ENCODE measurements around the gene CAMK1D. TPM values are rescaled to one million over a fixed set of nuclear protein-coding genes. Genes with fewer than 3 reads are reported as not detected.
"Not testable (repeated sequence)": the region's sequence is repeated elsewhere in the genome, so short reads cannot be mapped to it uniquely, and the experiment has no call there.

CAMK1D gene
- total RNA-seq, 1 donor from 2014 or later: 8.7 TPM

DNA sequence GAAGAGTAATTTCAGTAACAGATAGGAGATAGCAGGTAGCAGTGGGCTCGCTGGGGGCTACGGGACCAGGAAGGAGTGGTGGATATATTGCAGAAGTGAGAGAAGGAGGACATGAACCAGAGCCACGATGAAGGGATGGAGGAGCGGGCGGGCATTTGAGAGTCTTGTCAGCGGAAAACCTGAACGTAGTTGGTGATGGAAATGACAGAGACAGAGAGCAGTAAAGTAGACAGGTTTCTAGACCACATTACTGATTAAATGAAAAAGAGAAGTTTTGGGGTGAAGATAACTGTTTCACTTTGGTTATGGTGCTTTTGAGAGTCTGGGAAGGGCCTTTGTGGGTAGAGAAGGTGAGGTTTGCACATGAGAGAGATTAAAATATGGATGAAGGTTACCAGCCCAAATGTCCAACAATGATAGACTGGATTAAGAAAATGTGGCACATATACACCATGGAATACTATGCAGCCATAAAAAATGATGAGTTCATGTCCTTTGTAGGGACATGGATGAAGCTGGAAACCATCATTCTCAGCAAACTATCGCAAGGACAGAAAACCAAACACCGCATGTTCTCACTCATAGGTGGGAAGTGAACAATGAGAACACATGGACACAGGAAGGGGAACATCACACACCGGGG, 196.9 kb downstream of the CAMK1D start:
- intact Hi-C loops (cut with micrococcal nuclease): not testable (repeated sequence)

DNA sequence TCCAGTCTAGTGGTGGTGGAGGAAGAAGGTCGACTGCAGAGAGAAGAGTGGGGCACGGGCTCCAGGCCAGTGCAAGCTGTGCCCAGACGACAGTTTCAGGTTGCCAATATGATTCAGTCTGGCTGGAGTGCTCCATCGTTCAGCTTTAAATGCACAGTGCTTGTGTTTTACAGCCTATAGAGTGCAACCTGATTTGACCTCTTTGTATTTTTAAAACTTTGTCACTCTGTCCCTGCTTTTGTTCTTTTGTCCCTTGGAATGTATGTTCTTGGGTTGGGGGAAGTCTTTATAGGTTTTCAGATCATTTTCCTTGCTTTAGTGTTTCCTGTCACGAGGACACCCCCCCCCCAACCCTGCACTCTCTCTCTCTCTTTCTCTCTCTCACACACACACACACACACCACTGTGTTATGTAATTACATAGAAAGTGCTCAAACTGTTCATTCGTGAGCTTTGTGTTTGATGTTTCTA, 198.0 kb downstream of the CAMK1D start:
- intact Hi-C loops (cut with micrococcal nuclease): no loop called here

DNA sequence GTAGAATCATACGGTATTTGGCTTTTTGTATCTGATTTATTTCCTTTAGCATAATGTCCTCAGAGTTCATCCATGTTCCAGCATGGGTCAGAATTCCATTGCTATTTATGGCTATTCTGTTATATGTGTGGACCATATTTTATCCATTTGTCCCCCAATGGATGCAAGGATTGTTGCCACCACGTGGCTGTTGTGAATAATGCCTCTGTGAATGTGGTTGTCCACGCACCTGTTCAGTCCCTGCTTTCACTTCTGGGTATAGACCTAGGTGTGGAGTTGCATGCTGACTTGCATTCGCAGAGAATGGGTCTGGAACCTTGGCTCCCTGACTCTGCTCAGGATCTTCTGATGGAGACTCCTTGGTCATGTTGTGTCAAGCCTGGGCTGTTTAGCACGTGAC, 199.9 kb downstream of the CAMK1D start:
- intact Hi-C loops (cut with micrococcal nuclease): no loop called here

DNA sequence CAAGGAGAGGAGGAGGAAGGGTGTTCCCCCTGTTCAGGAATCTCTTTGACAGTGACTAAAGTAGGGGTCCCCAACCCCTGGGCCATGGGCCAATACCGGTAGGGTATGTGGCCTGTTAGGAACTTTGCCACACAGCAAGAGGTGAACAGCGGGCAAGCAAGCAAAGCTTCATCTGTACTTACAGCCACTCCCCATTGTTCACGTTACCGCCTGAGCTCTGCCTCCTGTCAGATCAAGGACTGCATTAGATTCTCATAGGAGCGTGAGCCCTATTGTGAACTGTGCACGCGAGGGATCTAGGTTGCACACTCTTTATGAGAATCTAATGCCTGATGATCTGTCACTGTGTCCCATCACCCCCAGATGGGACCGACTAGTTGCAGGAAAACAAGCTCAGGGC, 201.6 kb downstream of the CAMK1D start:
- intact Hi-C loops (cut with micrococcal nuclease): no loop called here

DNA sequence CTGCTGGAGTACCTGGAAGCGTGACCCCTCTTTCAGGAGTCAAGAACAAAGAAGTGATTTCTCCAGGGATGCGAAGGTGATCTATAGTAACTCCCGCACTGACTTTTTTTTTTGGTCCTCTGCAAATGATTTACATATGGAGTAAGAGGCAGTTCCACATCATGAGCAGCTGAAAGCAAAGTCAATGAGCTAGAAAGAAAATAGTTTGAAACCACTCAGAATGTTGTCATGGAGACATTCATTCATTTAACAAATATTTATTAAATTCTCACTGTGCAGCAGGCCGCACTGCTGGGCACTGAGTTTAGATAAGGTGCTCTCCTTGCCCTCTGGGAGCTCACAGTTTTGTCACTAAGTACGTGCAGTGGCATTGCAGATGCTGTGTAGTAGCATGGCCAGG, 206.7 kb downstream of the CAMK1D start:
- intact Hi-C loops (cut with micrococcal nuclease): no loop called here

DNA sequence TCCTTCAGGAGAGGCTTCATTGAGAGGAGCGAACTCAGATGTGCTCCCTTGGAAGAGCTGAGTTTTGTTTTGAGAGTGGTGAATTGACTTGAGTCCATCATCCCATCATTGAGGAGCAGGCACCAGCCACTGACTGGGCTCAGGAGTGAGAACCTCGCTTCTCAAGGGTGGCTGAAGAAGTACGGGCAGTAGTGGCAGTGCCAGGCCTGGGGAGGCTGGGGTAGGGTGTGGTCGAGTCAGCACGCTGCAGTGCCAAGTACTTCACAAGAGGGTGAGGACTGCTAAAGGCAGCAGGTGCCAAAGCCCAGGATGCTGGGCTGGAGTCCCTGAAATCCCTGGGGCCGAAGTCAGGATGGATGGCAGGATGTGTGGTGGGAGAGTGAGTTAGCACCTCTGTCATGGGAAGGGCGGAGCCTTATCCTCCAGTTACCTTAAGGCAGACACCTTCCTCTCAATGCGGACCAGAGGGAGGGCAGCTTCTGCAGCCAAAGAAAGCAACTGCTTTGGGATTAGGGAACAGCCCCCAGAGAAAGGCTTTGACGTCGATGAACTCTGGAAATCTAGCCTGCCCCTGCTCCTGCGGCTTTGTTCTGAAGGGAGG, 210.3 kb downstream of the CAMK1D start:
- intact Hi-C loops (cut with micrococcal nuclease): no loop called here

DNA sequence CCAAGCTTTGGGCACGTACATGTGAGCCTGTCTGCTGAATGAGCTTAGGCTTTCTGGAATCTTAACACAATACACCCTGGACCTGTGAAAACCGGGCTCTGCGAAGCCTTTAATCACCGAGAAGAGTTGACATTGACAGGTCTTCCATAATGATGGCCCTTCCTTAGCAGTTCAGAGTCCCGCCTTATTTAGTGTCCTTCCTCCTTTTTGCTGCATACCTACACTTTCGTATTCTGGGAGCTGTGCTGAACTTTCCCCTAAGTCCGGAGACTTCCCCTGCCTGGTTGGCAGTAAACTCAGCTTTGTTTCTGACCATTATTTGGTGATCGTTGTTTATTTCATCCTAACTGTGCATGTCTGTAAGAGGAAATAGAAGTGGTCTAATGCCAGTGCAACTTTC, 212.0 kb downstream of the CAMK1D start:
- intact Hi-C loops (cut with micrococcal nuclease): no loop called here

DNA sequence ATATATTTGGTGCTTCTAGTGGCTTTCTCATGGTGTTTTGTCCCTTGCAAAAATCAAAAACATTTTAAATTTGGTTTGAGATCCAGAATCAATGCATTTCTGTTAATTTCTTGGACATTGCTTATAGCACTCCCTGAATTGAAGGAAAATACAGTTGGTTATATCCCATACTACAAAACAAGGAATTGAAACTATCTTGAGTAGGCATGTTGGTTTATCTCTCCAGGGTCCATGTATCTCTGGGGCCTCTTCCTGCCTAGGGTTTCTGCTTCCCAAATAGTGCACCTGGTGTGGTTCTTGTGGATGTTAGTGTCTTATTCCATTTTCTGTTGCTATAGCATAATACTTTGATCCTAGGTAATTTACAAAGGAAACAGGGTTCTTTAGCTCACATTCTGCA, 212.4 kb downstream of the CAMK1D start:
- intact Hi-C loops (cut with micrococcal nuclease): no loop called here

DNA sequence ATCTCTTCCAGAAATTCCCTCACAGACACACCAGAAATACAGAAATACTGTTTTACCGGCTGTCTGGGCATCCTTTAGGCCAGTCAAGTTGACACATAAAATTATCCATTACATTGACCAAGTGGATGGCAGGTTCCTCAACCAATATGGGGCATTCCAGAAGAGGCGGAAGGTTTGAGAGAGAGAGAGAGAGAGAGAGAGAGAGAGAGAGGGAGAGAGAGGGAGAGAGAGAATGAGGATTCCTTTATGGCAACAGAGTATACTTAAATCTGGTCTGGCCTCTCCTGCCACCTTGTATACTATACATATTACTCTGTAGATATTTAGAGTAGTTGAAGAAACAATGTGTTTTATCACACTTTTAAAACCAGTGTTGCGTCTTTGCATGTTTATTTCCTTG, 214.1 kb downstream of the CAMK1D start:
- intact Hi-C loops (cut with micrococcal nuclease): no loop called here

DNA sequence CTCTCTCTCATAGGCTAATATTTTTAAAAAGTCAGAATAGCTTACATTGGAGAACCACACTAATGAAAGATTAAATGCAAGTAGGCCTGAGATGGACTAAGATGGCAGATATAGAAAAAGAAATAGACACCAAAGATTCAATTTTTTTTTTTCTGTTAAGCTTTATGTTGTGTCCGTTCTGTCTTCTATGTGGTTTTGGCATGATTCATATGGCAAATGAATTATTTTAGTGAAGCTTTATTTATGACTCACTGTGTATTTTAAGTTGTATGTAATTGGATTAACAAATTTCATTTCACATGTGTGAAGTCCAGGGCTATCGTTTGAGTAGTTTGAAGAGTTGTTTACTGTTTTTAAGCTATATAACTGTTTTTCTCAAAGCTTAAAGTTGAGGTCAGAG, 214.8 kb downstream of the CAMK1D start:
- intact Hi-C loops (cut with micrococcal nuclease): no loop called here

DNA sequence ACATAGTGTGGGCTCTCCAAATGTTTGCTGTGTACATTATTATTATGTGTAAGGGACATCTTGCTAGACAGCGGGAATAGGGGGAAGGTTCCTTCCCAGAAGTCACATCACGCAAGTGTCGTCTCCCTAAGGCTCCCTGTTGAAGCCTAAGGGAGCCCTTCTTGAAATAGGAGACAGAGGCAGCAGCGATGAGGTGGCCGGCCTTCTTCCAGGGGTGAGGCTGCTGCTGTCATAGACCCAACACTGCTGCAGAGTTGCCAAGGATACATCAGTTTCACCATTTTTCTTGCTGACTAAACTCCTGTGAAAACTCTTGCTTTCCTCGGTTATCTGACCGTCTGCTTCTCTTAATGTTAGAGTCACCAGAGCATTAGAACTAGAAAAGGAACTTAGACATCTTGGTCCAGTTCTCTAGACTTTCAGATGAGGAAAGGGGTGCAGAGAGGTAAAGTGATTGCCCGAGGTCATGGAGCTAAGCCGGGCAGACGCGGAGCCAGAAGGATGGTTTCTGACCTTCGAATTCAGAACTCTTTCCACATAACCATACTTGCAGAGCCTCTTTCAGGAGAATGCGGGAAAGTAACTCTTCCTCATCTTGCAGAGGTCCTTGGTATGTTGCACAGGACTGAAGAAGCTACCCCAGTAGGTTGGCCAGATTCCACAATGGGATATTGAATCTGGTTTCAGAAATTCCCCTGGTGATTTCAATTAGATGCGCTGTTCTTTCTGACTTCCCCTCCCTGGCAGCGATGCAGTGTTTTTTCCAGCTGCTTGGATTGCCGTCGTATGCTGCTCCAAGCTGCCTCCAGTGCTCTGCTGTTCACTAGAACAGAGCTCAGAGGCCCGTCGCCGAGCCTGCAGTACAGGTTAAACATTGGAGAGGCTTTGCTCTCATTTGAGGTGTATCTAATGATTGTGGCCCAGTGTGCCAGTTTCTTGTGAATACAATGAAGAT, 217.1 kb downstream of the CAMK1D start:
- intact Hi-C loops (cut with micrococcal nuclease): no loop called here

DNA sequence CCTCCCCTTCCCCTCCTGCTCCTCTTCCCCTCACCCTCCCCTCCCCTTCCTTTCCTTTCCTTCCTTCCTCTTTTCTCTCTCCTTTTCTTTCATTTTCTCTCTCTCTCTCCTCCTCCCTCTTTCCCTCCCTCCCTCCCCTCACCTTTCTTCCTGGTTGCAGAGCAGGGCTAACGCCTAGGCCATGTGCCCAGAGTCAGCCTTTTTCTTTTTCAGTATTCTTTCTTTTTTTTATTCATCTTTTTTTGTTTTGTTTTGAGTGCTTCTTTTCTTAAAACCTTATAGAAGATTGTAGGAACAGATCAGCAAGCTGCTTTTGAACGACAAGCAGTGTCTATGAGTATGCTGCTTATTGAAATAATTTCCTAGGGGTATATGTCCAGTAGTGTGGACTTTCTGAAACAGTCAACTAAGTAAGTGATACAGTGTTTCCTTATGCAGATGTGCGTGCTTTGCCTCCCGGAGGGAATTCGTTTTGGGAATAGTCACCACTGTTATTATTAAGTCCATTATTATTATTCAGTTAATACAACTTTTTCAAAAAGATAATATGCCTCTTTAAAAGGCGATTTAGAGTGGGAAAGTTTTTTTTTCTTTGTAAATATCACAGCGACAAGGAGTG, 219.2 kb downstream of the CAMK1D start:
- intact Hi-C loops (cut with micrococcal nuclease): no loop called here

DNA sequence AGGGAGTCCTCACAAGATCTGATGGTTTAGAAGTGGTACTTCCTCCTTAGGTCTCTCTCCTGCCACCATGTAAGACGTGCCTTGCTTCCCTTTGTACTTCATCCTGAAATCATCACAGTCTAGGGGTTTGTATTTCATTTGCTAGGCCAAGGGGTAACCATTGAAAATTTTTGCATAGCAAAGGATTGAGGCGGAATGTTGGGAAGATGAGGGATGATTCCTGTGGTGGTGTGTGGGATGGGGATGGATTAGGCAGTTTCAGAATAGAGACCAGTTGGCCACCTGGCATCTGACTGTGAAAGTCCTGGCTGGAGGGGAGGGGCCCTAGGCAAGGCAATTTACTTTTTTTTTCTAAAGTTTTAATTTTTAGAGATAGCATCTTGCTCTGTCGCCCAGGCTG, 222.9 kb downstream of the CAMK1D start:
- intact Hi-C loops (cut with micrococcal nuclease): no loop called here

DNA sequence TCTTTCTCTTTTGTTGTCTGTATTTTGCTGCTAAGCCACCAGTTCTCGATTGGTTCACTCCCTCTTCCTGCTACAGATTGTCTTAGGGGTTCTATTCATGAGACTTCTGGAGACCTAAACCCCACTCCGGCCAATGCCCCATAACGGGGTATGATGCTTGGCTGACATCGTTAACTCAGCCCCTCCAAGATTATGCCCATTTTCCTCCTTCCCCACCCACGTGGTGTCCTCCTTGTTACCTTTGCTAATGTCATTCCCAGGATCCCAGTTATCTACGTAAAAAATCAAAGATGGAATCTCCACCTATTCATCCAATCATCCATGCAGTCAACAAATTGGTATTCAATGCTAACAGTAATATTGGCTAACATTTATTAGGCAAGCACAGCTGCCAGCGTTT, 228.3 kb downstream of the CAMK1D start:
- intact Hi-C loops (cut with micrococcal nuclease): no loop called here

DNA sequence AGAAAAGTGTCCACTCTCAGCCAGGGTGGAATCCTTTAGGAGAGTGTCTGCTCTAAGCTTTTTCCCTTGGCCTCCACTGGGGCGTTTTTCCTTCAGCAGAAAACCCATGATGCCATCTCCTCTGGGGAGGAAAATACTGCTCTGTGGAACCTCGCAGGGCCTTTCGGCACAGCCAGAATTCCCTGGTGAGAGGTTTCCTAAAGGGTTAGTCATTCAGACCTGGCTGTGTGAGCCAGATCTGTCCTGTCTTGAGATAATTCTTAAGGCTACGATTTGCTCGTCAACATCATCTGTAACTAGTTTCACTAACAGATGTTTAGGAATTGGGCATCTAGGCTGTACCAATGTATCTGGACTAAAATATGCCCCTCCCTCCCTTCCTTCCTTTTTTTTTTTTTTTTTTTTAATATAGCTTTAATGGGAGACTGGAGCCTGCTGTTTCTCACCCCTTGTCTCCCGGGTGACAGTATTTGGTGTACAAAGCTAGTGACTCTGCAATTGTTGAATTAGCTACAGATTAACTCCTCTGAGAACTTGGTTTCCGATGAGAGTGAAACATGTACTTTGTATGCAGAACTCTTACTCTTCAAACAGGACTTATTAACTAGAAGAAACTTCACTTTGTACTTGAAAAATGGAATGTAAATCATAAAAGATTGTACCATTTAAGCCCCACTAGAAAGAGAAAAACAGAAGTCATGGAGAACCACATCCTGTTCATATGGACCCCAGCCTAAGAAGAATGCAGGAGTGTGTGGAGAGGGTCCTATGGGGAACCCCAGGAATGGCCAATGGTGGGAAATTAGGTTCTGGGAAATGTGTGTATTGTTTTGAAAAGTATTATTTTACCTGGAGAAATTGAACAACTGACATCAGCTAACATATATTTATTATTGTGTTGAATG, 230.9 kb downstream of the CAMK1D start:
- intact Hi-C loops (cut with micrococcal nuclease): no loop called here

DNA sequence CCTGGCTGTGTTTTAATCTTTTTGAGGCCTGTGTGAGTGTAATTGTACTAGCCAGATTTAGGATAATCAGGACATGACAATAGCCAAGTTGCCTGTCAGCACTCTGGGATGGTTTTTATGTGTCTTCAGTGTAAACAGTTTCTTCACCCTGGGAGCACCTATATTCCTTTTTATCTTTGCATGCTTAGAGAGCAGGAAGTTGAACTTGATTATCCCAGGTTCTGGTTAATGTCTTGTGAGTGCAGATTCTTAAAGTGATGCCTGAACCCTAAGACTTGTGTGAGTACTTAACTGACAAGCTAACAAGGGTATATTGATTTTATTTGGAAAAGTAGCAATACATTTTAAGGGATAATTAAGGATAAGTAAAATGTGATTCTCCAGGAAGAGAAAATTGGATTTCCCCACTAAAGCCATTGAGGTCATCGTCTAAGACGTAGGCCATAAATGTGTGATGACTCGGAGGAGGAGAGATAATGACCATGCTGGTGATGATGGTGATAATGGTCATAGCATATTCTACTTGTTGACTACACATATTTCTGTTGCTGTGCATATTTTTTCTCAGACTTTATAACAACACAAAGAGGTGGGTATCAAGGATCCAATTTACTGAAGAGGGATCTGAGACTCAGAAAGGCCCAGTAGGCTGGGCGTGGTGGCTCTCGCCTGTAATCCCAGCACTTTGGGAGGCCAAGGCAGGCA, 234.7 kb downstream of the CAMK1D start:
- intact Hi-C loops (cut with micrococcal nuclease): no loop called here

DNA sequence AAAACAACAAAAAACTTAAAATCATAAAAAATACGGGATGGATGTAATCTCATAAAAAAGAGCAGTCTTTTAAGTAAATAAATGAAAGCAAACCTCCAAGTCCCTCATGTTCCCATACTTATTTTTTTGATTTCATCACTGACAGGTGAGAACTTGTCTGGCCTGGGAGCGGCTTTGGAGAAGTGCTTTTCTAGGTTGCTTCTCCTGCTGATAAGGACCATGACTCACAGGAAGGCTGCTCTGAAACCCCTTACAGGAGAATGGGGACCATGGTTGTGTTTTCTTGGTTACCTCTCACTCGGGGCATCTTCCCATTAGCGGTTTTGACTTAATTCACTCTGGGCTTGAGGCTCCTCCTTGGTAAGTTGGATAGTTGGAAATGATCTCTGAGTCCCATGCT, 237.4 kb downstream of the CAMK1D start:
- intact Hi-C loops (cut with micrococcal nuclease): no loop called here

DNA sequence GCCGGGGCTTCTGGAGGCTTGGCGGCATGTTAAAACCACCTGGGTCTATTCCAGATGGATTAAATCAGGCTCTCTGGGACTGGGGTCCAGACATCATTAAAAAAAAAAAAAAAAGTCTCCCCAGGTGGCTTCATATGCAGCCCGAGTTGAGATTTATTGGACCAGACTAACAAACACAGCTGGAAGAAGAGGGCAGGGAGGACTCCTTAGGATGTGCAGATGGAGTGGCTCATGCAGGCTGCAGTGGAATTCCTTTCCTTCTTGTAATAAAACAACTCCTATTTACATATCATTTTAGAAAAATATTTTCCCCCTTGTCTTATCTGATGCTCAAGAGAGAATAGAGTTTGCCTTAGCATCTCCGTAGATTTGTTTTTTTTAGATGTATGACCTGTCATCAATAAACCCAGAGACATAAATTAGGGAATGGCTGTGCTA, 238.1 kb downstream of the CAMK1D start:
- intact Hi-C loops (cut with micrococcal nuclease): no loop called here

DNA sequence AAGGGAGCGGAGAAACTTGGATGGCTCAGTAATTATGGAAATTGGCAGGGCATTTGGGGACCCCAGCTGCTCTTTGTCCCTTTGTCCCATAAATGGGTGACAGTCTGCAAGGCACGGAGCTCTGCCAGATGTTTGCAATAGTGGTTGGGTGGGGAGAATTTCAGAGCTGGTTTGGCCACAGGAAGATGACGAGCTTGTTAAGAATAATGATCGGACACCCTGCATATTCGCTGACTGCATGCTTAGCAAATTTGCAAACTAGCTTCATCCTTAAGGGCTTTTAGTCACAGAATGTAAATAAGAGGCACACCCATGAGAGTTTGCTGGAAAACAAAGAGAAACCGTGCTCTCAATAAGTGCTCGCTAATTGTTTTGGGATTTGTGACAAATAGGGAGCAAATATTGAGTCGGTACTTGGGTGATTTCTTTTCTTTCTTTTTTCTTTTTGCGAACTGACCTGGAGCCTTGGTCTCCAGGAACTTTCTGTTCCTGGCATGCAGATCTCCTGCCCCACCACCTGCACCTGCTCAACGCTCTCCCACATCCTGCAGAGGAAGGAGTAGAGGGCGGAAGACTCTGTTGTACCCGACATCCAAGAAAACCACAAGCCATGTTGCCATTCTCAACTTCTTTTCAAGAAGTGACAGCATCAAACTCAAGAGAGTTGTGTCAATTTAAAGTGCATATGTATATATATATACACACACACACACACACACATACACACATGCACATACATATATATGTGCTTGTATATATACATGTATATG, 238.9 kb downstream of the CAMK1D start:
- intact Hi-C loops (cut with micrococcal nuclease): no loop called here
